ENCODE measurements around the gene ZDBF2.
"Not testable (repeated sequence)": the region's sequence is repeated elsewhere in the genome, so short reads cannot be mapped to it uniquely, and the experiment has no call there.

The ZDBF2 gene

DNA sequence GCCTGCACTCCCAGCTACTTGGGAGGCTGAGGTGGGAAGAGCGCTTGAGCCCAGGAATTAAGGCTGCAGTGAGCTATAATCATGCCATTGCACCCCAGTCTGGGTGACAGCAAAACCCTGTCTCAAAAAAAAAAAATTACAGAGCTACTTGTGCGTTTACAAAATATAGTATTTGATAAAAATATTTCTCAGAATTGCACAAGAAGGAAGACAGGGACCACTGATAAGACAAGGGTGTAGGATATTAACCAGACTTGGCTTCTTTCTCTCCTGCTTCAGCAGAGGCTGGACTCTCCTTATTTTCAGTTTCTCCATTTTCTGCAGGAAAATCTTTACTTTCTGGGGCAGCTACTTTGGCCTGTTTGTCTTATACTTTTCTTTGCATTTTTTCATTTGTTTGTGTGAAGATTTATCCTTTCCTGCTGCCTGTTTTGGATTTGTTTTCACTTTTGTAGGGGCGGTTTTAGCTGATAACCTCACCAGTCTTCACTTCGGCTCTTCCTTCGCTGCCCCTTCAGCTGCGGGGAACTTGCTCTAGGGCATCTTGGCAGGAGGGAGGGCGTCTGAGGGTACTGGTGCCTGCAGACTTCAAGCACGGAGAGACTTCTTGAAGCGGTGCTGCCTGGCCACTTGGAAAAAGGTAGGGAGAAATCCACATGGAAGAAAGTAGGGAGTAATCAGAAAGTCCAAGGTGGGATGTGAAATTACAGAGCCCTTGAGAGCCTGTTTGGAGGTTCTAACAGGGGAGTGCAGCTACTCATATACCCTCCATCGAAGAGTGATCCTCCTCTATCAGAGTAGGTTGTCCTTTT, 14.9 kb upstream of the ZDBF2 start:
- no peak for DNase-seq (ENCODE audit: low read depth)

DNA sequence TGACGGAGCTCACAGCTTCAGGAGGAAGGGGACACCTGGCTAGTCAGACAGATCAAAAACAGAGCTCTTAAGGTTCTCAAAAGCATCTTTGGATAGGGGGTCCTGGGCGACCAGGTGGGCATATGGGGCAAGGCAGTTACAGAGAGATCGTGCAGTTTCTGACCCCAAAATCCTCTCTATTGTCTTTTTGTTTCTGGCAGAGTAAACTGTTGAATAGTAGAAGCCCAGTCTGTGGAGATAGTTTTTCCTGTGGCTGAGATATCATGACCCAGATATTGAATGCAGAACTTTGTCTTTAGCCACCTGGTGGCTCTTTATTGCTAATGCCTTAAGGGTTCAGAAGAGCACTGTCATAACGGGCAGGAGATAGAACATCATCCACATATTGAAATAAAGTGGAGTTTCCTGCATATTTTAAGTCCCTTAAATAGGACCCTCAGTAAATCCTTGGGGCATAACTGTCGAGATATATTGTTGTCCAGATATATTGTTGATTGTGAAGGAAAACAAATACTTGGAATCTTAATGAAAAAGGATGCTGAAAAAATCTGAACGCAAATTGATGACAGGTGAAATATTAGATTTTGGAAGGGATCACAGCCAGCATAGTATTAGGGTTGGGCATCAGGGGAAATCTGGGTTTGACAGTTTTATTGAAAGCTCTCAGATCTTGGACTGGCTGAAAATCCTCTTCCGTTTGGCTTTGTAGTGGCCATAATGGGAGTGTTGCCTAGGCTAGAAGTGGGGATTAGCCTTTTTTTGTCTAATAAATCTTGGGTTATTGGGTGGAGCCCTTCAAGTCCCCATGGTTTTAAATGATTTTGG, 14.1 kb upstream of the ZDBF2 start:
- no peak for DNase-seq (ENCODE audit: low read depth)

- DNase-seq (ENCODE audit: low read depth), result no peak
Observed at GRCh38 chr2:206263959-206264603, 10.4 kb upstream of the ZDBF2 start.

- DNase-seq (ENCODE audit: low read depth), result no peak
Observed at GRCh38 chr2:206266130-206267125, 8.0 kb upstream of the ZDBF2 start.

DNA sequence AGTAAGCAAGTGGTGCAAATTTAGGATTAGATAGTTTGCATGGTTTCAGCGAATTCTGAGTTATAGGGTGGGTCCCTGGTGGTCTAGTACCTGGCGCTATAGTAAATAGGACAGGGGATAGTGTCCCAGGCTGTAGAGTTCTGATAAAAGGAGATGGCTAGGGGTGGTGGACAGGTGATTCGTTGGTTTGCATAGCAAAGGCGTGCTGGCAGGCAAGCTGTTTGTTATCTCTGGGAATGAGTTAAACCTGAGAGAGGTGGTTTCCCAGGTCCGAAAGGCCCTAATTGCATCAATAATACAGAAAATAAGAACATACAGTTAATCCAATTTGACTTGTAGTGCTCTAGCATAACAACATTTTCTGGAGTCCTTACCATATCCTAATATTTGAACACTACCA, 6.9 kb upstream of the ZDBF2 start:
- no peak for DNase-seq (ENCODE audit: low read depth)

- DNase-seq (ENCODE audit: low read depth), result no peak
Observed at GRCh38 chr2:206271065-206271464, 3.4 kb upstream of the ZDBF2 start.

GRCh38 chr2:206273905-206274304, 558 bp upstream of the ZDBF2 start:
- DNase-seq (ENCODE audit: low read depth), result no peak

- DNase-seq (ENCODE audit: low read depth), result no peak
Observed at GRCh38 chr2:206275312-206276055, 1.0 kb downstream of the ZDBF2 start.

GRCh38 chr2:206276169-206276942, 1.9 kb downstream of the ZDBF2 start:
- DNase-seq (ENCODE audit: low read depth), result no peak

- DNase-seq (ENCODE audit: low read depth), result no peak
Observed at GRCh38 chr2:206277503-206277902, 3.0 kb downstream of the ZDBF2 start.

GRCh38 chr2:206282746-206283145, 8.3 kb downstream of the ZDBF2 start:
- DNase-seq (ENCODE audit: low read depth), result no peak

DNA sequence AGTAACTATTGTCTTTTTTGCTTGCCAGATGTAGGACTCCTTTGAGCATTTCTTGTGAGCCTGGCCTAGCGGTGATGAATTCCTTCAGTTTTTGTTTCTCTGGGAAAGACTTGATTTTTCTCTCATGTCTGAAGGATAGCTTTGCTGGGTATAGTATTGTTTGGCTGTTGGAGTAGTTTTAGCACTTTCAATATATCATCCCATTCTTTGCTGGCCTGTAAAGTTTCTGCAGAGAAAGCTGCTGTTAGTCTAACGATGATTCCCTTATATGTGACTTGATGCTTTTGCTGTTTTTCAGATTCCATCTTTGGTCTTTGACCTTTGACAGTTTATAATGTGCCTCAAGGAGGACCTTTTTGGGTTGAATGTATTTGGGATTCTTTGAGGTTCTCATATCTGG, 12.7 kb downstream of the ZDBF2 start:
- DNase-seq (ENCODE audit: low read depth), result no peak

GRCh38 chr2:206289391-206289790, 14.9 kb downstream of the ZDBF2 start:
- DNase-seq (ENCODE audit: low read depth), result no peak

GRCh38 chr2:206296128-206296527, 21.7 kb downstream of the ZDBF2 start:
- no peak for DNase-seq (ENCODE audit: low read depth)

DNA sequence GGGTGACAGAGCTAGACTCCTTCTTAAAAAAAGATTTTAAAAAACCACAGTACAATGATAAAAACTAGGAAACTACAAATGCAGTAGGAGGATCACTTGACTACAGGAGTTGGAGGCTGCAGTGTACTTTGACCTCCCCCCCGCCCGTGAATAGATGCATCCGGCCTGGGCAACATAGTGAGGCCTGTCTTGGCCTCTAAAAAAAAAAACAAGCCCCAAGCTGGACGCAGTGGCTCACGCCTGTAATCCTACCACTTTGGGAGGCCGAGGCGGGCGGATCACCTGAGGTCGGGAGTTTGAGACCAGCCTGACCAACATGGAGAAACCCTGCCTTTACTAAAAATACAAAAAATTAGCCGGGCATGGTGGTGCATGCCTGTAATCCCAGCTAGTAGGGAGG, 25.1 kb downstream of the ZDBF2 start:
- not testable (repeated sequence) for DNase-seq (ENCODE audit: low read depth)

- no peak for DNase-seq (ENCODE audit: low read depth)
Observed at GRCh38 chr2:206305523-206306245, 31.2 kb downstream of the ZDBF2 start.

GRCh38 chr2:206311026-206311425, 36.6 kb downstream of the ZDBF2 start:
- no peak for DNase-seq (ENCODE audit: low read depth)

- no peak for DNase-seq (ENCODE audit: low read depth)
Observed at GRCh38 chr2:206316141-206316540, 41.7 kb downstream of the ZDBF2 start.

DNA sequence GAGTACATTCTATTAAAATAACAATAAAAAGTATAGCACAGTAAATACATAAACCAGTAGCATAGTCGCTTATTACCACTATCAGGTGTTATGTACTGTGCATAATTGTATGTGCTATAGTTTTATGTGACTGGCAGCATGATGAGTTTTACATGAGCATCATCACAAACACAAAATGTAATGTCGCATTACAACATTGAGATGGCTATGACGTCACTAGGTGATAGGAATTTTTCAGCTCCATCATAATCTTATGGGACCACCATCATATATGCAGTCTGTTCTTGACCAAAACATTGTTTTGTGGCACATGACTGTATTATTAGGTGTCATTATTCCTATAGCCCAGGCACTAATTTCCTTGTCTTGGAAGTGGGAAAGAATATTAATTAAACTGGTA, 48.6 kb downstream of the ZDBF2 start:
- no peak for DNase-seq (ENCODE audit: low read depth)
